GM12875 (cell line): ENCODE results near the gene ZBTB18.
A peak's percentile ranks its signal among the peaks of the same experiment; 100 is the strongest.
"Not testable (repeated sequence)": the region's sequence is repeated elsewhere in the genome, so short reads cannot be mapped to it uniquely, and the experiment has no call there.

ENCODE experiments used
- H3K4me3 ChIP-seq: one replicate; pipeline ENCODE4 v1.5.1; 2011; ENCODE audit warnings: low read depth, low read length, control low read depth
- CTCF ChIP-seq: IDR thresholded peaks from 2 replicates; pipeline ENCODE4 v1.5.1; 2011; ENCODE audit warnings: low read depth, mild to moderate bottlenecking, control low read depth, inconsistent platforms, low read length, moderate library complexity, borderline replicate concordance; ENCODE audit not compliant: insufficient read depth

The ZBTB18 gene

GRCh38 chr1:244041466-244042120, 9.5 kb upstream of the ZBTB18 start:
- TF ChIP-seq CTCF: no peak
- H3K4me3 ChIP-seq: no peak overlapping the region

- no peak for TF ChIP-seq CTCF
These were observed 8.8 kb upstream of the ZBTB18 start for GRCh38 chr1:244042293-244042692.

GRCh38 chr1:244044423-244044822, 6.7 kb upstream of the ZBTB18 start:
- no peak overlapping the region for H3K4me3 ChIP-seq
- TF ChIP-seq CTCF: no peak

More at GRCh38 chr1:244042293-244042692, 8.8 kb upstream of the ZBTB18 start:
- H3K4me3 ChIP-seq: no peak overlapping the region

GRCh38 chr1:244046254-244046653, 4.8 kb upstream of the ZBTB18 start:
- H3K4me3 ChIP-seq: not testable (repeated sequence)

- TF ChIP-seq CTCF: no peak
- peak overlapping the region; percentile 77 for H3K4me3 ChIP-seq
These were observed 4.0 kb upstream of the ZBTB18 start for GRCh38 chr1:244046907-244047611.

GRCh38 chr1:244047621-244048255, 3.3 kb upstream of the ZBTB18 start:
- peak overlapping the region; percentile 77 for H3K4me3 ChIP-seq
- TF ChIP-seq CTCF: no peak

GRCh38 chr1:244048256-244049161, 2.6 kb upstream of the ZBTB18 start:
- peak overlapping the region; percentile 77 for H3K4me3 ChIP-seq
- no peak for TF ChIP-seq CTCF
